ENCODE measurements around the gene DNAJC5G. TPM values are rescaled to one million over a fixed set of nuclear protein-coding genes. Genes with fewer than 3 reads are reported as not detected.

Gene DNAJC5G
- total and polyA plus RNA-seq, 9 of the 15 experiments (the other 6 are each of a cell fraction or from before 2014, with no cell fraction given), result not detected

GRCh38 chr2:27323596-27324285 lies 48.5 kb downstream of the DNAJC5G start:
- H3K9me1 ChIP-seq (ENCODE audit: control insufficient read depth, insufficient read depth, low read length), result no peaks in the 10 kb centered on the region
- H3K27me3 ChIP-seq (ENCODE audit: control insufficient read depth in 2 of 2, insufficient read depth in 2 of 2, low read length in 2 of 2), result no peaks in the 10 kb centered on the region
- BruUV-seq (replicated peaks), result no TSS peak
- 7% methylated on average over 5 of the region's 5 CpGs for WGBS (ENCODE audit: insufficient coverage, low coverage, missing lambda C conversion rate)
- intact Hi-C loops (cut with micrococcal nuclease), result loop anchor here (1.0 kb wide), 2 partner anchors 33 to 47 kb away; partner anchors contain the start of genes EIF2B4, GTF3C2 and SNX17
- peak overlapping the region; percentile 98 for H3K27ac ChIP-seq (ENCODE audit: extremely low read depth, low read depth, low read length)
- FAIRE-seq (no peak), ATAC-seq (peak; percentile 1; the same call in 2 of the 3 replicates), DNase-seq (ENCODE audit: extremely low read depth in 1 of 4, low spot score in 3 of 4) (peak in 1 of 4 experiments; percentile 19)
- peaks cover 36% of the 10 kb centered on the region for H3K36me3 ChIP-seq (ENCODE audit: control insufficient read depth, insufficient read depth, low read length)
- no peaks in the 10 kb centered on the region for H4K20me1 ChIP-seq (replicated peaks; ENCODE audit: control insufficient read depth, insufficient read depth, low read length)
- peak overlapping the region; percentile 71 for H3K4me3 ChIP-seq
- in situ Hi-C loops (cut with MboI), result no loop called here
- no peaks in the 10 kb centered on the region for H3K9me3 ChIP-seq (replicated peaks; ENCODE audit: control insufficient read depth, insufficient read depth, low read depth, low read length)
- POLR2A ChIA-PET, result interaction anchor here (0.6 to 4.1 kb wide), 7 partner anchors 9 to 359 kb away, joined by 3 to 22 read pairs (median 6); partner anchors contain the start of gene GTF3C2
- no peak for TF ChIP-seq ZEB2 (IDR thresholded peaks at IDR 0.05)
- TF ChIP-seq GABPA (tag; conservative IDR thresholded peaks at IDR 0.05; ENCODE audit: low read depth), result no peak
- TF ChIP-seq, protein P1, sequence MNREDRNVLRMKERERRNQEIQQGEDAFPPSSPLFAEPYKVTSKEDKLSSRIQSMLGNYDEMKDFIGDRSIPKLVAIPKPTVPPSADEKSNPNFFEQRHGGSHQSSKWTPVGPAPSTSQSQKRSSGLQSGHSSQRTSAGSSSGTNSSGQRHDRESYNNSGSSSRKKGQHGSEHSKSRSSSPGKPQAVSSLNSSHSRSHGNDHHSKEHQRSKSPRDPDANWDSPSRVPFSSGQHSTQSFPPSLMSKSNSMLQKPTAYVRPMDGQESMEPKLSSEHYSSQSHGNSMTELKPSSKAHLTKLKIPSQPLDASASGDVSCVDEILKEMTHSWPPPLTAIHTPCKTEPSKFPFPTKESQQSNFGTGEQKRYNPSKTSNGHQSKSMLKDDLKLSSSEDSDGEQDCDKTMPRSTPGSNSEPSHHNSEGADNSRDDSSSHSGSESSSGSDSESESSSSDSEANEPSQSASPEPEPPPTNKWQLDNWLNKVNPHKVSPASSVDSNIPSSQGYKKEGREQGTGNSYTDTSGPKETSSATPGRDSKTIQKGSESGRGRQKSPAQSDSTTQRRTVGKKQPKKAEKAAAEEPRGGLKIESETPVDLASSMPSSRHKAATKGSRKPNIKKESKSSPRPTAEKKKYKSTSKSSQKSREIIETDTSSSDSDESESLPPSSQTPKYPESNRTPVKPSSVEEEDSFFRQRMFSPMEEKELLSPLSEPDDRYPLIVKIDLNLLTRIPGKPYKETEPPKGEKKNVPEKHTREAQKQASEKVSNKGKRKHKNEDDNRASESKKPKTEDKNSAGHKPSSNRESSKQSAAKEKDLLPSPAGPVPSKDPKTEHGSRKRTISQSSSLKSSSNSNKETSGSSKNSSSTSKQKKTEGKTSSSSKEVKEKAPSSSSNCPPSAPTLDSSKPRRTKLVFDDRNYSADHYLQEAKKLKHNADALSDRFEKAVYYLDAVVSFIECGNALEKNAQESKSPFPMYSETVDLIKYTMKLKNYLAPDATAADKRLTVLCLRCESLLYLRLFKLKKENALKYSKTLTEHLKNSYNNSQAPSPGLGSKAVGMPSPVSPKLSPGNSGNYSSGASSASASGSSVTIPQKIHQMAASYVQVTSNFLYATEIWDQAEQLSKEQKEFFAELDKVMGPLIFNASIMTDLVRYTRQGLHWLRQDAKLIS (CRISPR knock-in tag; IDR thresholded peaks at IDR 0.05), result peak; percentile 16; the same call in 1 of the 2 replicates
- peak; percentile 46; the same call in 1 of the 2 replicates for TF ChIP-seq BRD4 (IDR thresholded peaks at IDR 0.05)
- TF ChIP-seq BCL6 (CRISPR knock-in tag; IDR thresholded peaks at IDR 0.05), result no peak
- TF ChIP-seq BACH1 (tag; IDR thresholded peaks at IDR 0.05), result 0 out of 2 replicates have a peak, but pooled peaks have one; percentile 14
- TF ChIP-seq, protein P2, sequence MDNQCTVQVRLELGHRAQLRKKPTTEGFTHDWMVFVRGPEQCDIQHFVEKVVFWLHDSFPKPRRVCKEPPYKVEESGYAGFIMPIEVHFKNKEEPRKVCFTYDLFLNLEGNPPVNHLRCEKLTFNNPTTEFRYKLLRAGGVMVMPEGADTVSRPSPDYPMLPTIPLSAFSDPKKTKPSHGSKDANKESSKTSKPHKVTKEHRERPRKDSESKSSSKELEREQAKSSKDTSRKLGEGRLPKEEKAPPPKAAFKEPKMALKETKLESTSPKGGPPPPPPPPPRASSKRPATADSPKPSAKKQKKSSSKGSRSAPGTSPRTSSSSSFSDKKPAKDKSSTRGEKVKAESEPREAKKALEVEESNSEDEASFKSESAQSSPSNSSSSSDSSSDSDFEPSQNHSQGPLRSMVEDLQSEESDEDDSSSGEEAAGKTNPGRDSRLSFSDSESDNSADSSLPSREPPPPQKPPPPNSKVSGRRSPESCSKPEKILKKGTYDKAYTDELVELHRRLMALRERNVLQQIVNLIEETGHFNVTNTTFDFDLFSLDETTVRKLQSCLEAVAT (IDR thresholded peaks at IDR 0.05), result no peak
- TF ChIP-seq COPS2 (conservative IDR thresholded peaks at IDR 0.05), result no peak
- TF ChIP-seq ATF6 (CRISPR knock-in tag; IDR thresholded peaks at IDR 0.05), result no peak
- TF ChIP-seq CHD1 (IDR thresholded peaks at IDR 0.05; ENCODE audit: low read length), result peak; percentile 45
- TF ChIP-seq, protein P3, sequence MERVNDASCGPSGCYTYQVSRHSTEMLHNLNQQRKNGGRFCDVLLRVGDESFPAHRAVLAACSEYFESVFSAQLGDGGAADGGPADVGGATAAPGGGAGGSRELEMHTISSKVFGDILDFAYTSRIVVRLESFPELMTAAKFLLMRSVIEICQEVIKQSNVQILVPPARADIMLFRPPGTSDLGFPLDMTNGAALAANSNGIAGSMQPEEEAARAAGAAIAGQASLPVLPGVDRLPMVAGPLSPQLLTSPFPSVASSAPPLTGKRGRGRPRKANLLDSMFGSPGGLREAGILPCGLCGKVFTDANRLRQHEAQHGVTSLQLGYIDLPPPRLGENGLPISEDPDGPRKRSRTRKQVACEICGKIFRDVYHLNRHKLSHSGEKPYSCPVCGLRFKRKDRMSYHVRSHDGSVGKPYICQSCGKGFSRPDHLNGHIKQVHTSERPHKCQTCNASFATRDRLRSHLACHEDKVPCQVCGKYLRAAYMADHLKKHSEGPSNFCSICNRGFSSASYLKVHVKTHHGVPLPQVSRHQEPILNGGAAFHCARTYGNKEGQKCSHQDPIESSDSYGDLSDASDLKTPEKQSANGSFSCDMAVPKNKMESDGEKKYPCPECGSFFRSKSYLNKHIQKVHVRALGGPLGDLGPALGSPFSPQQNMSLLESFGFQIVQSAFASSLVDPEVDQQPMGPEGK (CRISPR knock-in tag; IDR thresholded peaks at IDR 0.05; ENCODE audit: borderline replicate concordance), result no peak
- TF ChIP-seq ZNF589 (CRISPR knock-in tag; IDR thresholded peaks at IDR 0.05; ENCODE audit: low read depth), result no peak
- CTCF ChIA-PET (ENCODE audit: low intra/inter-chr PET ratio), result interaction anchor here (0.8 kb wide), 1 partner anchor 32 kb away, joined by 3 read pairs; no protein-coding TSS in a partner anchor
- peaks cover 8 to 21% of the 10 kb centered on the region in 2 experiments; a peak in 4 of 5 replicates for H3K4me1 ChIP-seq (replicated peaks in 1 of 2; ENCODE audit: control insufficient read depth in 2 of 2, insufficient read depth in 2 of 2, low read length in 2 of 2)
- peaks cover 32% of the 10 kb centered on the region for H3K79me2 ChIP-seq (ENCODE audit: control insufficient read depth, insufficient read depth, low read length)
- H3K9ac ChIP-seq (ENCODE audit: insufficient read depth in 1 of 2, low read depth in 2 of 2, low read length in 2 of 2), result peak overlapping the region; percentile 97 to 99
- H2AFZ ChIP-seq (ENCODE audit: low read depth, low read length), result peak overlapping the region; percentile 84
- peak overlapping the region; percentile 96 for H3K4me2 ChIP-seq (ENCODE audit: insufficient read depth, low read length)

Data from K562 (cell line).